HEK293 (cell line): ENCODE measurements around the gene INPP5A.

Experiments
- ATF2 ChIP-seq: fragments of 450-650 bp; formaldehyde crosslinking; IDR thresholded peaks from 2 replicates; pipeline ENCODE4 v1.5.1; 2016; ENCODE audit warnings: missing biosample characterization, missing genetic modification characterization, low read depth
- ELK4 ChIP-seq: IDR thresholded peaks from 2 replicates; pipeline ENCODE4 v1.6.1; 2011; ENCODE audit warnings: mild to moderate bottlenecking, low read depth, low read length, borderline replicate concordance
- ZBTB1 ChIP-seq: fragments of 450-650 bp; formaldehyde crosslinking; IDR thresholded peaks from 2 replicates; pipeline ENCODE4 v1.5.1; 2016; ENCODE audit warnings: missing biosample characterization, missing genetic modification characterization
- ZEB2 ChIP-seq: fragments of 450-650 bp; formaldehyde crosslinking; IDR thresholded peaks from 2 replicates; pipeline ENCODE4 v1.5.1; 2016; ENCODE audit warnings: missing biosample characterization, missing genetic modification characterization
- ZFP41 ChIP-seq: fragments of 450-650 bp; formaldehyde crosslinking; IDR thresholded peaks from 2 replicates; pipeline ENCODE4 v1.5.1; 2016; ENCODE audit warnings: missing biosample characterization, missing genetic modification characterization, borderline replicate concordance
- ZNF114 ChIP-seq: fragments of 450-650 bp; formaldehyde crosslinking; IDR thresholded peaks from 2 replicates; pipeline ENCODE4 v1.5.0; 2017; ENCODE audit warnings: missing biosample characterization, missing genetic modification characterization
- ZNF223 ChIP-seq: fragments of 450-650 bp; formaldehyde crosslinking; IDR thresholded peaks from 2 replicates; pipeline ENCODE4 v1.5.1; 2016; ENCODE audit warnings: missing biosample characterization, missing genetic modification characterization
- ZNF274 ChIP-seq, 2 experiments: fragments of 200-500 bp in 1 of 2; fragments of 450-650 bp in 1 of 2; sonication (Bioruptor generic) in 1 of 2; formaldehyde crosslinking in 1 of 2; IDR thresholded peaks; 2 replicates each; pipeline versions ENCODE4 v1.5.1 to v1.6.1; 2014 to 2016; ENCODE audit warnings: borderline replicate concordance in 1 of 2, inconsistent platforms in 1 of 2, low read length in 1 of 2, missing biosample characterization in 1 of 2, missing genetic modification characterization in 1 of 2
- ZNF561 ChIP-seq: fragments of 450-650 bp; IDR thresholded peaks from 2 replicates; pipeline ENCODE4 v1.5.1; 2018; ENCODE audit warnings: missing biosample characterization, missing genetic modification characterization, borderline replicate concordance
- ZNF707 ChIP-seq: fragments of 450-650 bp; formaldehyde crosslinking; IDR thresholded peaks from 2 replicates; pipeline ENCODE4 v1.5.1; 2016; ENCODE audit warnings: missing biosample characterization, missing genetic modification characterization
- ZSCAN23 ChIP-seq: fragments of 450-650 bp; formaldehyde crosslinking; IDR thresholded peaks from 2 replicates; pipeline ENCODE4 v1.5.1; 2016; ENCODE audit warnings: missing biosample characterization, missing genetic modification characterization
- TF ChIP-seq, protein P1 (sequence below): fragments of 450-650 bp; formaldehyde crosslinking; IDR thresholded peaks from 2 replicates; pipeline ENCODE4 v1.5.1; 2016; ENCODE audit warnings: missing biosample characterization, missing genetic modification characterization
- TF ChIP-seq, protein P2 (sequence below): fragments of 450-650 bp; formaldehyde crosslinking; IDR thresholded peaks from 2 replicates; pipeline ENCODE4 v1.5.1; 2017; ENCODE audit warnings: missing biosample characterization, missing genetic modification characterization
- TF ChIP-seq, protein P3 (sequence below): fragments of 450-650 bp; IDR thresholded peaks from 2 replicates; pipeline ENCODE4 v1.5.1; 2018; ENCODE audit warnings: missing biosample characterization, mild to moderate bottlenecking, missing genetic modification characterization

DNA sequence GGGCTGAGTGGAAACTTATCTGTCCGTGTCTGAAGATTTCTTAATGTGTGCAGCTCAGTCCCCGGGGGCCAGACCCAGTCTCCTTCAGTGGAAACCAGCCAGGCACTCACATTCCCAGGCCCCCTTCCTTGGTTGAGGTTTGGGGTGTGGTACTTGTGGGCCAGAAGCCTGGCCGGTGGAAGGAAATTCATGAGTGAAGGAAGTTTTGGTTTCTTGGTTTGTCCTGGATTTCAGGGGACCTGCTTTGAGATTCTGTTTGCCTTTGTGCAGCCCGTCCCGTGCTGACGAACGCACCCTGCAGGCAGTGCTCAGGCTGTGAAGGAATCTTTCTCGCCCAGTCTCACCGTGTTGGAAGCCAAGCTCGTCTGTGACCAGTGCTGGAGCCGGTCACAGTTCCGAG lies 2.9 kb downstream of the INPP5A start:
- TF ChIP-seq ZNF223 (no peak), ATF2 (no peak), ZNF561 (tag by site-specific recombination) (no peak), ZNF274 (IDR thresholded peaks at IDR 0.05; ENCODE audit: low read length) (no peak), ZNF274 (tag by site-specific recombination; IDR thresholded peaks at IDR 0.05; ENCODE audit: borderline replicate concordance) (no peak), ZFP41 (tag by site-specific recombination) (no peak), ZBTB1 (tag by site-specific recombination) (no peak), ELK4 (no peak), ZEB2 (tag by site-specific recombination) (no peak), ZNF114 (tag by site-specific recombination) (no peak), ZSCAN23 (no peak), ZNF707 (tag by site-specific recombination) (no peak)
- TF ChIP-seq, protein P1, sequence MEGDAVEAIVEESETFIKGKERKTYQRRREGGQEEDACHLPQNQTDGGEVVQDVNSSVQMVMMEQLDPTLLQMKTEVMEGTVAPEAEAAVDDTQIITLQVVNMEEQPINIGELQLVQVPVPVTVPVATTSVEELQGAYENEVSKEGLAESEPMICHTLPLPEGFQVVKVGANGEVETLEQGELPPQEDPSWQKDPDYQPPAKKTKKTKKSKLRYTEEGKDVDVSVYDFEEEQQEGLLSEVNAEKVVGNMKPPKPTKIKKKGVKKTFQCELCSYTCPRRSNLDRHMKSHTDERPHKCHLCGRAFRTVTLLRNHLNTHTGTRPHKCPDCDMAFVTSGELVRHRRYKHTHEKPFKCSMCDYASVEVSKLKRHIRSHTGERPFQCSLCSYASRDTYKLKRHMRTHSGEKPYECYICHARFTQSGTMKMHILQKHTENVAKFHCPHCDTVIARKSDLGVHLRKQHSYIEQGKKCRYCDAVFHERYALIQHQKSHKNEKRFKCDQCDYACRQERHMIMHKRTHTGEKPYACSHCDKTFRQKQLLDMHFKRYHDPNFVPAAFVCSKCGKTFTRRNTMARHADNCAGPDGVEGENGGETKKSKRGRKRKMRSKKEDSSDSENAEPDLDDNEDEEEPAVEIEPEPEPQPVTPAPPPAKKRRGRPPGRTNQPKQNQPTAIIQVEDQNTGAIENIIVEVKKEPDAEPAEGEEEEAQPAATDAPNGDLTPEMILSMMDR (tag by site-specific recombination): no peak
- TF ChIP-seq, protein P2, sequence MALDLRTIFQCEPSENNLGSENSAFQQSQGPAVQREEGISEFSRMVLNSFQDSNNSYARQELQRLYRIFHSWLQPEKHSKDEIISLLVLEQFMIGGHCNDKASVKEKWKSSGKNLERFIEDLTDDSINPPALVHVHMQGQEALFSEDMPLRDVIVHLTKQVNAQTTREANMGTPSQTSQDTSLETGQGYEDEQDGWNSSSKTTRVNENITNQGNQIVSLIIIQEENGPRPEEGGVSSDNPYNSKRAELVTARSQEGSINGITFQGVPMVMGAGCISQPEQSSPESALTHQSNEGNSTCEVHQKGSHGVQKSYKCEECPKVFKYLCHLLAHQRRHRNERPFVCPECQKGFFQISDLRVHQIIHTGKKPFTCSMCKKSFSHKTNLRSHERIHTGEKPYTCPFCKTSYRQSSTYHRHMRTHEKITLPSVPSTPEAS (tag by site-specific recombination): no peak
- TF ChIP-seq, protein P3, sequence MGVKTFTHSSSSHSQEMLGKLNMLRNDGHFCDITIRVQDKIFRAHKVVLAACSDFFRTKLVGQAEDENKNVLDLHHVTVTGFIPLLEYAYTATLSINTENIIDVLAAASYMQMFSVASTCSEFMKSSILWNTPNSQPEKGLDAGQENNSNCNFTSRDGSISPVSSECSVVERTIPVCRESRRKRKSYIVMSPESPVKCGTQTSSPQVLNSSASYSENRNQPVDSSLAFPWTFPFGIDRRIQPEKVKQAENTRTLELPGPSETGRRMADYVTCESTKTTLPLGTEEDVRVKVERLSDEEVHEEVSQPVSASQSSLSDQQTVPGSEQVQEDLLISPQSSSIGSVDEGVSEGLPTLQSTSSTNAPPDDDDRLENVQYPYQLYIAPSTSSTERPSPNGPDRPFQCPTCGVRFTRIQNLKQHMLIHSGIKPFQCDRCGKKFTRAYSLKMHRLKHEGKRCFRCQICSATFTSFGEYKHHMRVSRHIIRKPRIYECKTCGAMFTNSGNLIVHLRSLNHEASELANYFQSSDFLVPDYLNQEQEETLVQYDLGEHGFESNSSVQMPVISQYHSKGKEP (tag by site-specific recombination): no peak
